ENCODE results near the gene BCKDHB. TPM values are rescaled to one million over a fixed set of nuclear protein-coding genes. Genes with fewer than 3 reads are reported as not detected.

Gene BCKDHB
- total RNA-seq, 1 experiment from 2014 or later: 16.4 TPM

GRCh38 chr6:80328652-80329051 lies 222.2 kb downstream of the BCKDHB start:
- no TSS peak for BruUV-seq (replicated peaks)
- Histone ChIP-seq H3K4me3 (ENCODE audit: low read depth in 2 of 2, low read length in 2 of 2) (no peak overlapping the region), H3K9me3 (ENCODE audit: control insufficient read depth, insufficient read depth, low read depth, low read length) (no peaks in the 10 kb centered on the region), H3K27me3 (ENCODE audit: control insufficient read depth, insufficient read depth, low read length) (no peaks in the 10 kb centered on the region), H3K4me1 (ENCODE audit: control insufficient read depth, insufficient read depth, low read length) (no peaks in the 10 kb centered on the region), H3K27ac (ENCODE audit: low read length) (no peak overlapping the region), H3K36me3 (ENCODE audit: control insufficient read depth, insufficient read depth, low read length) (no peaks in the 10 kb centered on the region)
- ChIA-PET CTCF (no interaction called here), POLR2A (no interaction called here)
- in situ Hi-C loops (cut with HindIII; ENCODE audit: low pct_unique_long_range_greater_than_20kb, low sequenced_read_pairs) (no loop called here), intact Hi-C loops (cut with micrococcal nuclease; ENCODE audit: unreplicated experiment) (no loop called here)
- no peak for DNase-seq (ENCODE audit: low read depth, low spot score)
- no peak for ATAC-seq
- TF ChIP-seq POLR2AphosphoS5 (IDR thresholded peaks at IDR 0.05; ENCODE audit: low read depth, low read length) (no peak), REST (IDR thresholded peaks at IDR 0.05; ENCODE audit: insufficient read depth in 1 of 2, low read depth in 2 of 2, low read length in 1 of 2) (no peak), TCF7L2 (IDR thresholded peaks at IDR 0.05; ENCODE audit: low read depth, low read length) (no peak), SIN3A (IDR thresholded peaks at IDR 0.05; ENCODE audit: borderline replicate concordance, insufficient read depth, low read depth, low read length) (no peak), CTCF (IDR thresholded peaks at IDR 0.05) (no peak)

- Histone ChIP-seq H3K27me3 (ENCODE audit: control insufficient read depth, insufficient read depth, low read length) (no peaks in the 10 kb centered on the region), H3K36me3 (ENCODE audit: control insufficient read depth, insufficient read depth, low read length) (no peaks in the 10 kb centered on the region), H3K4me1 (ENCODE audit: control insufficient read depth, insufficient read depth, low read length) (no peaks in the 10 kb centered on the region), H3K9me3 (ENCODE audit: control insufficient read depth, insufficient read depth, low read depth, low read length) (no peaks in the 10 kb centered on the region), H3K4me3 (ENCODE audit: low read depth in 2 of 2, low read length in 2 of 2) (no peak overlapping the region), H3K27ac (ENCODE audit: low read length) (no peak overlapping the region)
- TF ChIP-seq POLR2AphosphoS5 (IDR thresholded peaks at IDR 0.05; ENCODE audit: low read depth, low read length) (no peak), SIN3A (IDR thresholded peaks at IDR 0.05; ENCODE audit: borderline replicate concordance, insufficient read depth, low read depth, low read length) (no peak)
- no peak for DNase-seq (ENCODE audit: low read depth, low spot score)
- intact Hi-C loops (cut with micrococcal nuclease; ENCODE audit: unreplicated experiment) (no loop called here), in situ Hi-C loops (cut with HindIII; ENCODE audit: low pct_unique_long_range_greater_than_20kb, low sequenced_read_pairs) (no loop called here)
- ATAC-seq: no peak
- ChIA-PET POLR2A (no interaction called here), CTCF (no interaction called here)
- no TSS peak for BruUV-seq (replicated peaks)
Measured at GRCh38 chr6:80329496-80329895, 223.0 kb downstream of the BCKDHB start.

GRCh38 chr6:80330961-80331360 lies 224.5 kb downstream of the BCKDHB start:
- Histone ChIP-seq H3K36me3 (ENCODE audit: control insufficient read depth, insufficient read depth, low read length) (no peaks in the 10 kb centered on the region), H3K4me3 (ENCODE audit: low read depth in 2 of 2, low read length in 2 of 2) (no peak overlapping the region), H3K27me3 (ENCODE audit: control insufficient read depth, insufficient read depth, low read length) (no peaks in the 10 kb centered on the region), H3K9me3 (ENCODE audit: control insufficient read depth, insufficient read depth, low read depth, low read length) (no peaks in the 10 kb centered on the region), H3K27ac (ENCODE audit: low read length) (no peak overlapping the region), H3K4me1 (ENCODE audit: control insufficient read depth, insufficient read depth, low read length) (no peaks in the 10 kb centered on the region)
- intact Hi-C loops (cut with micrococcal nuclease; ENCODE audit: unreplicated experiment) (no loop called here), in situ Hi-C loops (cut with HindIII; ENCODE audit: low pct_unique_long_range_greater_than_20kb, low sequenced_read_pairs) (no loop called here)
- no peak for TF ChIP-seq REST (IDR thresholded peaks at IDR 0.05; ENCODE audit: insufficient read depth in 1 of 2, low read depth in 2 of 2, low read length in 1 of 2)
- TF ChIP-seq TCF7L2 (IDR thresholded peaks at IDR 0.05; ENCODE audit: low read depth, low read length): no peak
- no peak for TF ChIP-seq POLR2AphosphoS5 (IDR thresholded peaks at IDR 0.05; ENCODE audit: low read depth, low read length)
- TF ChIP-seq CTCF (IDR thresholded peaks at IDR 0.05): no peak
- TF ChIP-seq SIN3A (IDR thresholded peaks at IDR 0.05; ENCODE audit: borderline replicate concordance, insufficient read depth, low read depth, low read length): no peak
- CTCF ChIA-PET: no interaction called here
- POLR2A ChIA-PET: no interaction called here
- no peak for ATAC-seq
- BruUV-seq (replicated peaks): no TSS peak
- no peak for DNase-seq (ENCODE audit: low read depth, low spot score)
